ENCODE measurements around the gene CLIC5. TPM values are rescaled to one million over a fixed set of nuclear protein-coding genes. Genes with fewer than 3 reads are reported as not detected.

The CLIC5 gene
- total RNA-seq, 1 donor from 2014 or later, result 10.9 TPM

- no peaks in the 10 kb centered on the region for H3K9me3 Mint-ChIP-seq (ENCODE audit: unreplicated experiment)
- DNase-seq (ENCODE audit: low spot score), result peak; percentile 10
- no peak overlapping the region for H3K27ac Mint-ChIP-seq (ENCODE audit: unreplicated experiment)
- peaks cover 8% of the 10 kb centered on the region for H3K4me1 Mint-ChIP-seq (ENCODE audit: unreplicated experiment)
- no peaks in the 10 kb centered on the region for H3K27me3 Mint-ChIP-seq (ENCODE audit: unreplicated experiment)
- no peak overlapping the region for H3K4me3 Mint-ChIP-seq (ENCODE audit: unreplicated experiment)
- H3K36me3 Mint-ChIP-seq (ENCODE audit: low read depth, unreplicated experiment), result no peaks in the 10 kb centered on the region
- no peak for TF ChIP-seq CTCF (IDR thresholded peaks at IDR 0.05; ENCODE audit: unreplicated experiment)
These were observed 69.3 kb downstream of the CLIC5 start for GRCh38 chr6:45946352-45946751.

- Mint-ChIP-seq H3K27ac (ENCODE audit: unreplicated experiment) (no peak overlapping the region), H3K4me1 (ENCODE audit: unreplicated experiment) (peaks cover 8% of the 10 kb centered on the region), H3K27me3 (ENCODE audit: unreplicated experiment) (peaks cover 1% of the 10 kb centered on the region), H3K9me3 (ENCODE audit: unreplicated experiment) (no peaks in the 10 kb centered on the region), H3K36me3 (ENCODE audit: low read depth, unreplicated experiment) (no peaks in the 10 kb centered on the region), H3K4me3 (ENCODE audit: unreplicated experiment) (no peak overlapping the region)
- no peak for DNase-seq (ENCODE audit: low spot score)
- no peak for TF ChIP-seq CTCF (IDR thresholded peaks at IDR 0.05; ENCODE audit: unreplicated experiment)
These were observed 72.7 kb downstream of the CLIC5 start for GRCh38 chr6:45942953-45943352.

- Mint-ChIP-seq H3K4me1 (ENCODE audit: unreplicated experiment) (no peaks in the 10 kb centered on the region), H3K36me3 (ENCODE audit: low read depth, unreplicated experiment) (no peaks in the 10 kb centered on the region), H3K9me3 (ENCODE audit: unreplicated experiment) (no peaks in the 10 kb centered on the region), H3K4me3 (ENCODE audit: unreplicated experiment) (no peak overlapping the region), H3K27me3 (ENCODE audit: unreplicated experiment) (peaks cover 5% of the 10 kb centered on the region), H3K27ac (ENCODE audit: unreplicated experiment) (no peak overlapping the region)
- DNase-seq (ENCODE audit: low spot score), result no peak
- TF ChIP-seq CTCF (IDR thresholded peaks at IDR 0.05; ENCODE audit: unreplicated experiment), result no peak
These were observed 81.8 kb downstream of the CLIC5 start for GRCh38 chr6:45933855-45934254.

GRCh38 chr6:45931232-45931631 is 84.4 kb downstream of the CLIC5 start:
- Mint-ChIP-seq H3K4me3 (ENCODE audit: unreplicated experiment) (no peak overlapping the region), H3K27ac (ENCODE audit: unreplicated experiment) (no peak overlapping the region), H3K27me3 (ENCODE audit: unreplicated experiment) (no peaks in the 10 kb centered on the region), H3K4me1 (ENCODE audit: unreplicated experiment) (peaks cover 18% of the 10 kb centered on the region), H3K36me3 (ENCODE audit: low read depth, unreplicated experiment) (no peaks in the 10 kb centered on the region), H3K9me3 (ENCODE audit: unreplicated experiment) (no peaks in the 10 kb centered on the region)
- no peak for DNase-seq (ENCODE audit: low spot score)
- no peak for TF ChIP-seq CTCF (IDR thresholded peaks at IDR 0.05; ENCODE audit: unreplicated experiment)

GRCh38 chr6:45930420-45931040 is 85.1 kb downstream of the CLIC5 start:
- peaks cover 18% of the 10 kb centered on the region for H3K4me1 Mint-ChIP-seq (ENCODE audit: unreplicated experiment)
- H3K36me3 Mint-ChIP-seq (ENCODE audit: low read depth, unreplicated experiment), result no peaks in the 10 kb centered on the region

More at GRCh38 chr6:45930420-45931040, 85.1 kb downstream of the CLIC5 start:
- no peak overlapping the region for H3K4me3 Mint-ChIP-seq (ENCODE audit: unreplicated experiment)
- TF ChIP-seq CTCF (IDR thresholded peaks at IDR 0.05; ENCODE audit: unreplicated experiment), result peak; percentile 89
- H3K27me3 Mint-ChIP-seq (ENCODE audit: unreplicated experiment), result no peaks in the 10 kb centered on the region
- H3K27ac Mint-ChIP-seq (ENCODE audit: unreplicated experiment), result no peak overlapping the region
- H3K9me3 Mint-ChIP-seq (ENCODE audit: unreplicated experiment), result no peaks in the 10 kb centered on the region
- DNase-seq (ENCODE audit: low spot score), result peak; percentile 80

Measured in endothelial cell (in vitro differentiated cells).